NCI-H1092 treated with DMSO at 0.1 percent for 48 hours (cell line): ENCODE data around the gene CADM1.
A peak's percentile ranks its signal among the peaks of the same experiment; 100 is the strongest.

Experiments used
- DNase-seq: peaks from one replicate; lab custom pipeline; 2025; lab: John Stamatoyannopoulos, UW

Gene CADM1

DNA sequence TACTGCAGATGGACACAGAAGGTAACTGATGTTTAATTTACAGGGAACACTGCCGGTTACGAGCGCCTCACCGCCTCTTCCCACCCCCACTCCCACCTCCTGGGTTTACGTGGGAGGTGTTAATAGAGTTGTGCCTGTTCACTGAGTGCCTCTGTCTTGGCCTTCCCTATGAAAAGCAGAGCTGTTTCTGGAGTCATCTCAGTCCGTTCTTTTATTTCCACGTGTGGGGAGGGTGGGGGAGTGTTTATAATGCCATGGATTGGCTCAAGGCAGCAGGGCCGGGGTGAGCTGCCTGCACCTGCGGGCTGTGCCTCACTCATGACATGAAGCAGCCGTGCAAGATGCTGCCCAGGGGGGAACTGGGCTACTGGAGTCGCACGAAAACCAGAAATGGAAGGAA, 322.7 kb downstream of the CADM1 start:
- no peak for DNase-seq

DNA sequence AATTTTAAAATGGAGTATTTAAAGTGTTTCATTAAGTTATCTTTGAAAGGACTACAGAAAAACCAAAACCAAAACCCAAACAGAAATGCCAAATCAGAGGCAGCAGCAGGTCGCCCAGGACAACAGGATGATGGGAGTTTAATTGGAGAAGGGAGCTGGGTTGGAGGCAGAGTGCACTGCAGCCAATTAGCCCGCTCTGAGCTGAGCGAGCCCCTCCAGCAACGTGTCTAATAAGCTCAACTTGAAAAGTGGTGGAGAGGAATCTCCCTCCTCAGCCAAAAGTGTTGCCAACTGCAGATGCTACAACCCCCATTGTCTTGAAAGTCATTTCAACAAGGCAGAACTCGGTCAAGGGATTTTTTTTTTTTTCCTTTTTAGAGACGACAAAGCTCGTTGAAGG, 323.9 kb downstream of the CADM1 start:
- peak; percentile 25 for DNase-seq

DNA sequence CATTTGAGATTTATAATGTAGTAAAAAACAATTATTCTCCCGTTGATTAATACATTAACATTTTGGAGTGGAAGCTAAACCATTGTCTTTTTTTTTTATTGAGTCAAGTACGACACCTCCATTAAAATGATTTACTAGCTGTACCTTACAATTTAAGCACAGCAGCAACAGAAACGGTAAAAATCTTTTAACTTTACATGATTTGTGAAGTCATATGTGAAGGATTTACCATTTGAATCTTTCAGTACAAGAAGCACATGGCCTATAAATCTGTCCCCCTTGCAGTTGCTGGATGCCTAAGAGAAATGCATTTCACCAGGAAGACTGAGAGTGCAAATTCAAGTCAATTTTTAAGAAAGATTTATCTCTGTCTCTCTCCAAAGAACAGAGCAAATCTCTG, 324.6 kb downstream of the CADM1 start:
- no peak for DNase-seq

DNA sequence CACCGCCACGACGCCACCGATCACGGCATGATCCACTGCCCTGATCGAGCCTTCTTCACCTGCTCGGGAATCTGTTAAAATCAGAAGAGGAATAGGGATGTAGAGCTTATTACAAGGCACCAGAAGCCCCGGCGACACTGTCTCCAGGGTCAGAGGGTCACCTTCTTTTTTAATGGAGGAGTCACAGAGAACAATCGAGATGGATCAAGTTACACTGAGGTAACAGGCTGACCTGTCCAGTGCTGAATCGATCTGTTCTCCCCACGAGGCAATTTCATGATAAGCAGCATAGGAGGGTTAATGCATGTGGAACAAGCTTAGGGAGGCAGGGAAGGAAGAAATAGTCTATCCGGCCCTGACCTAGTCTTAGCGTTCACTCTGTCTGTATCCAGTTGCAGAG, 325.5 kb downstream of the CADM1 start:
- no peak for DNase-seq

DNA sequence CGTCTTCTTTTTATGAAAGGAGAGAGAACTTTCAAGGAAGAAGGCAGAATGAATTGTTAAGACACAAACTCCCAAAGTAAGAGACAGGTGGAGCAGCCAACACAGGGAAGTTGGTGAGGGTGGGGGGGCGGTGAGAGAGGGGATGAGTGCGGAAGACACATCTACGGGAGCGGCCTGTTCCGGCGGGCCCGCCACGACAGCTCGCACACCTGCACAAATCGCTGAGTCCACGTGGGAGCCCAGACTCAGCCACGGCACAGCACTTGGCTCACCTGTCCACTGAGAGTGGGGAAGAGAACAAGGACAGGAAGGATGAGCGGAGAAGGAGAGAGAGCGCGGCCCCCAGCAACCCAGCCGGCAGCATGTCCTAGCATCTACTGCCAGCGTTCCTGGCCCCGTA, 331.1 kb downstream of the CADM1 start:
- DNase-seq, result no peak

DNA sequence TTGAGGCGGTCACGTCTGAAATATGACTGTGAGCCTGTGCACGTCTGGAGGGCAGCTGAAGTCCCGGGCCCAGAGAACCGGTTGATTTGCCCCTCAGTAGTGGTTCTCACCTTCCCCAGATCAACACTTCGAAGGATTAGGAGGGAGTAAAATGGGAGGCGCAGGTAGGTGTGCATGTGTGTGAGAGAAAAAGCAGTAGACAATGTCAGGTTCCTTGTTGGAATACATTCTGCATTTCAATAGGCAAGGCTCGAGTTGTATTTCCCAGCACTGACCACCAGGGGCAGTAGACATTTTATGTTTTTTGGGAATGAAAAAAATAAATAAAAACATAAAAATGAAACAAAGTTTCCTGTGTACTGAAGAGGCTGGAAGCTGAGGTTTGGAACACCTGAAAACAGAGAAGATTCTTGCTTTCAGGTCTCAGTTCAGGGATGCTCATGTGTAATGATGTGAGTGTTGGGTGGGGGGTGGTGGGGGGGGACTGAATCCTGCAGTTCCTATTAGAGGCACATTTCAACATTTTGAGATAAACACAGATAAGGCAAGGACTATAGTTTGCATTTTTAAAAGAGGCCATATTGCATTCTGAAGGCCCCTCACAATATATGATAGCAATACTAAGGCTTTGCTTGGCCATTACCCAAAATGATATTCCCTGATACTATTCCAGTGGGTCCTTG, 333.9 kb downstream of the CADM1 start:
- DNase-seq, result peak; percentile 36

DNA sequence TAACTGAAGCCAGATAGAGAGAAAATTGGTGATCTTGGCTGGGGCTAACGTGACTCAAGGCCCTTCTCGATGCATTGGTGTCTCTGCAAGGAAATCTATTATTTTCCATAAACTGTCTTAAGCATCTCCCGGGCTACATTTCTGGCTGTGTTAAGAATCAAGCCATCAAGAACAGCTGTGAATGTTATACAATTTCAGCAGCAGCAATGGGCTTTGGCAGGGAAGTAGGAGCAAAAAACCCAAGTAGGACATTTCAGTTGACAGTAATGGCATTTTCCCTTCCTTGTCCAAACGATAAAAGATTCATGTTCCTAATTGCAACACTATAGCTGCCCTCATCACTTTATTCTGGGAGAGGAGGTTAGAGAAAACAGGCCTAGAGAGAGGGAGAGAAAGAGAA, 335.0 kb downstream of the CADM1 start:
- DNase-seq, result no peak

DNA sequence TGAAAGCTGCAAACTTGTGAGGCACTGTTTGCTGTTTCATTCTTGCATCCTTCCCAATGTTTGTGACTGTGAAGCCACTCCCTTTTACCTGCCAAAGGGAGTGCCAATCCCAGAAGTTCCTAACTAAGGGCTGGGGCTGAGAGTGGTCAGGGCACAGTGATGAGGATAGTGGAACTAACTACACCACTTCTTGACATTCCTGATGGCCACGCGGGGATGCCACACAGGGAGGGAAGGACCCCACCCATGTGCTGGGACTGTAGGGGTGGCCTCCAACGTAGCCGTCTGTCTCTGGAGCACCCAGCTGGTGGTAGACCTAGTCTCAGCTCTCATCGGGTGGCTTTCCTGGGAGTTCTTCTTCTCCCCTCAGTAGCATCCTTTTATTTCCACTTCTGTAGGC, 335.5 kb downstream of the CADM1 start:
- DNase-seq, result no peak

DNA sequence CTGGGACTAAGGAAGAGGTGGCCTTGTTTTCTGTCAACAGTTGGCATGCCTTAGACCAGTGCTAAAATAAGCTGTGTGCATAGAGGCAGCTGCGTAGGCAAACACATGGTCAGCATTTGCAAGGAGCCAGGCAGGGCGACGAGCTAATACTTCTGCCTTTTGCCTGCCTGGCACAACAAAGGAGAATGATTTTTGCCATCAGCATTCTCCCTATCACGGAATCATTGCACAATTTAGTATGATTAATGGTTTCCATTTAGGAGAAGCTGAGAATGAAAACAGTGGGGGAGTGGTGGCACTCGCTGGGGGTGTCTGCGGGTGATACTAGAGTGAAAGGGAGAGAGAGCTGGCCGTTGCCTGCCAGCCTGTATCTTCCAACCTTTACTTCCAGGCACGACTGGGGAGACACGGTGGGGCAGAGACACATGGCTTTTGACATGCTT, 336.0 kb downstream of the CADM1 start:
- peak; percentile 55 for DNase-seq

DNA sequence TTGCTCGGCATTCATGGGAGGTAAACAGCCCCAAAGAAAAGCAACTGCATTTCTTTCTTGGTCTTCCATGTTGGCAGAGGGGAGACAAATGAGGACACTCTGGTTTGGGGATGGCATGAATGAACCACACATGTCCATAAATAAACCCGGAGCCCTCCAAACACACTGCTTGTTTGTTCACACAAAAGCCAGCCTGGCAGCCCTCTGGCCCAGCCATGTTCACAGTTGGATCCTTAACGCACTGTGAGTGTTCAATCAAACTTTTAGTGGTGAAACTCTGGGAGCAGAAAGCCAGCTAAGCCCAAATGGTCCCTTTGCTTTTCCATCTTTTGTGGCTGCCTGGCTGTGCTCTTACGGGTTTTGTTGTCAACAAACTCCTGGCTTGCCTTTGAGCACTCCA, 336.8 kb downstream of the CADM1 start:
- DNase-seq, result no peak

DNA sequence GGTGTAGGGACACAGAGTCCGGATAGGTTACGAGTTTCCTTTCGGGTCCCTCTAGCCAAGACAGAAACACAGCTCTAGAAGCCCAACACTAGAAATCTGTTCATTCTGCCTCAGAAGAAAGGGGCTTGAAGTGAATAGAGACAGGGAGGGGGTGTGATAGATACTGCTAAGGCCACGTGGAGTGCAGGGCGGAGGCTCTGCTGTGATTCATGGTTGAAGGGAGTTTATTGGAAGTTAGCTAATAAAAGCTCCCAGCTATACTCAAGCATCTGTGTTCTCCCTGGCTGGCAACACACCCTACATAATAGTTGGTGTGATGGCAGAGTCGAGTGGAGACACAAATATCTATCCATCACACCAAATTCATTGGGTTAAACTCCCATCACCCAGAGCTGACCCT, 337.4 kb downstream of the CADM1 start:
- DNase-seq, result no peak

DNA sequence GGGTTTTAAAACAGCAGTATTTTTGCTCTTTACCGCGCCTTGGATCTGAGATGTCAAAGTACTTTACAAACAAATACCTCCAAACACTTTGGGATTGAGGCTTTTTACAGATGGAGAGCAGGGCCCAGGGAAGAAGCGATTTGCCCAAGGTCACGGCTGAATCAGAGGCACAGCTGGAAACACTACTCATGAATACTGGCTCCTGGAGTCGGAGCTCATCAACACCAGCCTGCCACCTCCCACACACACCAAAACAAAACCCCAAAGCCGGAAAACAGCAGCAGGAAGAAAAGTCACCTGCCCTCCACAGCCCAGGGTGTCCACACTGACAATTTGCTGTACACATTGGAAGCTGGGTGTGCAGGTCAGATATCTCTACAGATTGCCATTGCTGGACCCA, 339.4 kb downstream of the CADM1 start:
- DNase-seq, result no peak

DNA sequence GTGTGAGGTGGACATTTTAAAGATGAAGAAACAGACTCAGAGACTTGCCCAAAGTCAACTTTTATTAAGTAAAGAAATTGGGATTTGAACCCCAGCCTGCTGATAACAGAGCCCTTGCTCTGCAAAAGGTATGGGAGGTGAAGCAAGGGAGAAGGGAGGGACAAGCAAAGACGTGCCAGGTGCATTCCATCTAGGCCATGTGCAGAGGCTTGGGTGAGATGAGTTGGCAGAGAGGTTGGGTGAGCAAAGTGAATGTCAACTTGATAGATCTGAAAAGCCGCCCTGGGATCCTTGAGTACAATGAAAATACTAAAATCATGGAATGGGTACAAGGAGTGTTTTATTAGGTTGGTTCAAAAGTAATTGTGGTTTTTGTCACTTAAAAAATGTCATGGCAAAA, 341.3 kb downstream of the CADM1 start:
- DNase-seq, result no peak

DNA sequence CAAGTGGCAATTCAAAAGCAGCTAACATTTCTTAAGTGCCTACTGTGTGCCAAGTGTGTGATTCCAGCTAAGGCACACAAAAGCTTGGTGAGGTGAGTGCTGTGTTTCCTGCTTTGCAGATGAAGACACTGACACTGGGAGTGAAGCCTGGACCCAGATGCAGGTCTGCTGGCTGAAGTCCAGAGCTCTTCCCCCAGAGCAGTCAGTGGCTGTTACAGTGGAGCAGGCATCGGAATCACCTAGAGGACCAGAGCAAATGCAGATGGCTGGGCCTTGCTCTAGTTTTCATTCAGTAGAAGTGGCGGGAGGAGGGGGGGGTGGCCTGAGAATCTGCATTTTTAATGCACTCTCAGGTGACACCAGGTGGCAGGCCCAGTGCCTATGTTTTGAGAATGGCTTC, 342.3 kb downstream of the CADM1 start:
- peak; percentile 66 for DNase-seq

DNA sequence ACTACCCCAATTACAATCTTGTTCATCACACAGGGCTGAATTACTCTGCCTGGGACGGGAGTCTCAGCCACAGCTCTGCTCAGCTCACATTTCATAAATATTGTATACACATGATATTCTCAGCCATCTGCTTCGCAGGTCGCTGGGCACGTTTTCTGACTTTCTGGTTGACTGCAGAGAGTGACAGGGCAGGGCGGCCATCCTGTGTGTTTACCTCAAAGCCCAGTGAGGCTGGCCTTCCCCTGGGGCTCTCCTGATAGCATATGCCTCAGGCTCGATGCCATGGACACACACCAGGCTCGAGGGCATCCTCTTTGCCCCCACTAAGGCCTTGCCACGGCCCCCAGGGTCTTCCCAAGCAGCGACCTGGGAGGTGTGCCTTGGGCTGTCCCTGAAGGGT, 345.0 kb downstream of the CADM1 start:
- DNase-seq, result peak; percentile 24

DNA sequence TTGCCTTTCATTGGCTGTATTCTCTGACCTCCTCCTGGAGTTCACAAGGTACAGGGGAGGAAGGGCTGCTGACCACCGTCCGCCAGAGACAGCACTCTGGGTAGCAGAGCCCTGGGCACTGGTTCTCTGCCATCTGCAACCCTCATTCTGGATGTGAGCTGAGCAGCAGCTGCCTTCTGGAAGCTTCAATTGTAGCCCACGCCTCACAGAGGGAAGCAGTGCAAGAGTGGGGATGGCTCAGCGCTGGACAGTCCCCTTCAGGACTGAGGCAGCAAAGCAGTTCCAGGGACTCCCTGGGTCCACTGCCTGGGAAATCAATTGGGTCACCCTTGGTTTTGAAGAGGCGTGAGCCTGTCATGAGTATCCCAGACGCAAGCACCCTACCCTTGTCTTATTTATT, 346.2 kb downstream of the CADM1 start:
- DNase-seq, result no peak

DNA sequence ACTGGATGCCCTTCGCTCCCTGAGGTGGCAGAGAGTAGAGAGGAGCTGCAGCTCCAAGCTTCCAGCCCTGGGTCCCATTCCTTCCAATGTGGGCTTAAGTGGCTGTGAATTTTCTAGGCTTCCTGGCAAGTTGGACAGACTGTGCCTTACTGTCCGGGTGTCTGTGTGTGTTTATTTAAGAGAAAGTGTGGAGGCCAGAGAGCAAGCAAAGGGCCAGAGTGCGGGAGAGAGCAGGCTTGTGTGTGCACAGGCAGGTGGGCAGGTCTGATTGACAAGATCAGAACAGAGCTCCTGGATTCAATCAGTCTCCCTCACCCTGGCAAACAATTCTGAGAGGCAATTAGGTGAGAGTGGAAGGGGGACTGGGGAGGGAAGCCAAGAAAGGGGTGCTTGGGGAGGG, 347.0 kb downstream of the CADM1 start:
- DNase-seq, result no peak

DNA sequence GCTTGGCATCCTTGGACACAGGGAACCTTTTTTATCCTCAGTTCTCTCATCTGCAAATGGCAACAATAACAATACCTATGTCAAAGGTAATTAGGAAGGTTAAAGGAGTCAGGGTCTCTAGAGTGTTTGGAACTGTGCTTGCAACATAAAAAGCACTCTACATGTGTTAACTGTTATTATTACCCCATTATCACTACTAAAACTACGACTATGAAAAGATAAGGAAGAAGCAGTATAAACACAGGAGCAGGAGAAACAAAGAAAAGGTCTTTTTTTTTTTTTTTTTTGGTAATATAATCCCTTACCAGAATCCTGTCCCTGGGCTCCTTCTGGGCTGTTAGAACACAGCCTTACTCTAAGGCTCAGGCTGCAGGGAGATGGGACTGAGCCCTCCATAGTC, 348.2 kb downstream of the CADM1 start:
- DNase-seq, result no peak

DNA sequence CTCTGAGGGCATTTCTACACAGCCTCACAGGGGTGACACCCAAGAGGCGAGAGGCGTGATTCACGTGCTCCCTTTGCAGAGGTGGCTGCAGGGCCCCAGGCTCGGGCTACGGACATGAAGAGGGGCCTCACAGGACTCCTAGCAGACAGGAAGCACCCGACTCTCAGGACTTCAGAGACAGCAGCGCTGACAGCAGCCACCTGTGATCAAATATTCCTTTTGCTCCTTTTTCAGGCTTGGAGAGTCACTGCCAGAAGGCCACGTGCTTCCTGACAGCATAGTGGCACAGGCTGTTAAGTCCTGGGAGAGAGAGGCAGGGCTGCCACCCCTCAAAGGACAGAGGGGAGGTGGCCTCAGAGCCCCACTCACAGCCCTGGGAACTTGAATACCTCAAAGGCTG, 348.9 kb downstream of the CADM1 start:
- DNase-seq, result no peak

DNA sequence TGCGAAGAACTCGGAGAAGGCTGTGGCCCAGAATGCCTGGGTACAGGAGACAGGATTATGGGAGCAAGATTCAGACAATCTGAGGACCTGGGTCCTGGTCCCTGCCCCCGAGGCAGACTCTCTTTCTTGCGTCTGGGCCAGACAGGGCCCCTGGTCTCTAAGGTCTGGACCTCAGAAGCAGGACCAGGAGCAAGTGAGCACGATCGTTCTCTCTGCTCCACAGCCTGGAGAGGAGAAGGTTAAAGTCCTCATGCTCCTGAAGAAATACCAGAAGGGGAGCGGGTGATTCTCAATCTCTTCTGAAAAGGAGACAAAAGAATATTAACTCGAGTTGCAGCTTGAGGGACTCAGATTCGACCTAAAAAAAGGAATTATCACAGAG, 349.9 kb downstream of the CADM1 start:
- no peak for DNase-seq

DNA sequence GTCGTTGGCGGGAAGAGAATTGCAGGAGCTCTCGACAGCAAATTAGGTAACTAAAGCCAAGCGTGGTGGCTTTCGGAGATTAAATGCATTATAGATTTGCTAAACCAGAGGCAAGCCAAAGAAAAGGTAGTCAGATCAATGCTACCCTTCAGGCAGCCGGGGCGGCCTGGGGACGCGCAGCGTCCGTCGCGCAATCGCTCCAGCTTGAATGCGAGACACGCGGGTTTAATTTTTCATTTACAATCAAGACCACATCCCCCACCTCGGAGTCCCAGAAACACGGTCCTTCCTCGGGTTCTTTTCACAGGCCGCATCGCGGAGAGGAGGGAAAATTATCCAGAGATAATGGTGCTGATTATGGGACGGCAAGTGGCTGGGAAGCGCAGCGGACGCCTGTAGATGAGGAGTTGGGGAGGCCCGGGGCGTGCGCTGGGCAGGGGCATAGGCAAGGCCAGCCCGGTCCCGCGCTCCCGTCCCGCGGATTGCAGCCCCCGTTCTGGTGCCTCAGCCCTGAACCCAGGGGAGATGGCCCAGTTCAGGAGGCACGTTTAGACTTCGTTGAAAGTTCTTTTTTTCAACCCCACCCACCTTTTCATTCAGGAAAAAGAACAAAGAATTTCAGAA, 350.4 kb downstream of the CADM1 start:
- DNase-seq, result no peak

DNA sequence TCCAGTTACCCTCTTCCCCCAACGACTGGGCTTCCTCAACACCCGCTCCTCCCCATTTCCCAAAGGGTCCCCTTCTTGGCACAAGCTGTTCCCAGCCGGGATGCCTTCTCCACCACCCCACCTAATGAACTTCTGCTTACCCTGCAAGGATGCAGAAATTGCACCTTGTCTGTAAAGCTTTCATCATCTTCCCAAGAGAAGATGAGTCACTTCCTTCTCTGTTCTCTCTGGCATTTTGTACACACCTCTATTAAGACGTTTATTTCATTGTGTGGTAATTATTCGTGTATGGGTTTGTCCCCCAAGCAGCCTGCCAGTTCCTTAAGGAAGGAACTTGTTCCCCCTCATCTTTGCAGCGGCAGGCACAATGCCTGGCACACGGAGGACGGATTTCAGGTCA, 351.1 kb downstream of the CADM1 start:
- DNase-seq, result no peak

DNA sequence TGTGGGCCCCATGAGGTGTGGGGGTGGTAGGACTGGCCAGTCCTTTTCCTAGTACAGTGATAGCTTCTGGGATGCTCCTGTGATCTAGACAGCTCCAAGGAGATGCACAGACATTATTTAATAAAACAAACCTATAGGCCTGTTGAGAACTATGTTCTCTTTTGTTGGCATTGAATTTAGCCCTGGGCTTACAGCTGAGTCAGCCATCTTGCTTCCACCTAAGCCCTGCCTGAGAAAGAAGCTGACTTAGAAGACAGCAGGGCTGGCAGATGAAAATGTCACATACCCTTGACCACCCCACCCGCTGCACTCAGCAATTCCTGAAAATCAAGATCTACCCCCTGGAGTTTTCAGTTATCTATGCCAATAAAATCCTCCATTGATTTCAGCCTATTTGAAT, 353.2 kb downstream of the CADM1 start:
- no peak for DNase-seq

DNA sequence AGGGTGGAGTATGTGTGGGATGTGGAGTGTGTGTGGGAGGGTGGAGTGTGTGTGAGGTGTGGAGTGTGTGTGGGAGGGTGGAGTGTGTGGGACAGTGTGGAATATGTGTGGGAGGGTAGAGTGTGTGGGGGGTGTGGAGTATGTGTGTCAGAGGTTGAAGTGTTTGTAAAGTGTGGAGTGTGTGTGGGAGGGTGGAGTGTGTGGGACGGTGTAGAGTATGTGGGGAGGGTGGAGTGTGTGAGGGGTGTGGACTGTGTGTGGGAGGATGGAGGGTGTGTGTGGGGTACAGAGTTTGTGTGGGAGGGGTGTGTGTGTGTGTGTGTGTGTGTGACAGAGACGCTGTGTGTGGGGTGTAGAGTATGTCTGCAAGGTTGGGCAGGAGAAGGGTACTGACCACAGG, 355.5 kb downstream of the CADM1 start:
- DNase-seq, result no peak
